HUES48 (cell line): ENCODE results near the gene PUS1.

Experiments used
- H3K27ac ChIP-seq: one replicate; pipeline ENCODE4 v1.7.0; 2013; ENCODE audit warnings: low read depth, low read length, inconsistent platforms
- H3K27me3 ChIP-seq: 2 replicates; pipeline ENCODE4 v1.6.1; 2013; ENCODE audit warnings: mild to moderate bottlenecking, low read length; ENCODE audit not compliant: control insufficient read depth, insufficient read depth
- H3K36me3 ChIP-seq: 2 replicates; pipeline ENCODE4 v1.6.1; 2013; ENCODE audit warnings: low read length; ENCODE audit not compliant: control insufficient read depth, insufficient read depth
- H3K4me1 ChIP-seq: 2 replicates; pipeline ENCODE4 v1.6.1; 2013; ENCODE audit warnings: mild to moderate bottlenecking, low read length; ENCODE audit not compliant: control insufficient read depth, insufficient read depth
- H3K4me3 ChIP-seq: 2 replicates; pipeline ENCODE4 v1.5.1; 2013; ENCODE audit warnings: mild to moderate bottlenecking, low read depth, low read length
- H3K9ac ChIP-seq: 2 replicates; pipeline ENCODE4 v1.6.1; 2013; ENCODE audit warnings: mild to moderate bottlenecking, low read depth, low read length, moderate library complexity
- H3K9me3 ChIP-seq: 2 replicates; pipeline ENCODE4 v1.6.1; 2013; ENCODE audit warnings: low read length; ENCODE audit not compliant: control insufficient read depth, insufficient read depth

Gene PUS1

DNA sequence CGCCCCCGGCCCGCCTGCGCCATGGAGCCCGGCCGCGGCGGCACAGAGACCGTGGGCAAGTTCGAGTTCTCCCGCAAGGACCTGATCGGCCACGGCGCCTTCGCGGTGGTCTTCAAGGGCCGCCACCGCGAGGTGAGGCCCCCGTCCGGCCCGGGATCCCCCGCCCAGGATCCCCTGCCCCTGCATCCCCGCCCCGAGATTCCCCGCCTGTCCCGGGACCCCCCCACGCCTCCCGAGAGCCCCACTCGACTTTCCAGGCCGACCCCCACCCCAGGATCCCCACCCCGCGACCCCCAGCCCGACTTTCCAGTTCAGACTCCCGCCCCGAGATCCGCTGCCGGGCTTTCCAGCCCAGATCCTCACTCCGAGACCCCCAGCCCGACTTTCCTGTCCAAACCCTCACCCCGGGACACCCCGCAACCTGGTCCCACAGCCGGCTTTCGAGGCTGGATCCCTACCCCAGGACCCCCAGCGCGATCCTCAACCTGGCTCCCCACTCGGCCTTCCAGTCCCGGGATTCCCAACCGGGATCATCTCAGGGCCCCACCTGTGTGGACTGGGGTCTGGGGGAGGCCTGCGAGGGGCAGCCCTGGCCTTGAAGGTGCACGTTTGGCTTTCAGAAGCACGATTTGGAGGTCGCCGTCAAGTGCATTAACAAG is 34.0 kb upstream of the PUS1 start:
- Histone ChIP-seq H3K4me1 (0 out of 2 replicates have a peak, but pooled peaks cover 8% of the 10 kb centered on the region), H3K27me3 (no peaks in the 10 kb centered on the region), H3K27ac (peak overlapping the region; percentile 93), H3K36me3 (0 out of 2 replicates have a peak, but pooled peaks cover 6% of the 10 kb centered on the region), H3K9me3 (no peaks in the 10 kb centered on the region), H3K4me3 (peak overlapping the region; percentile 72), H3K9ac (no peak overlapping the region; the same call in 1 of the 2 replicates)

DNA sequence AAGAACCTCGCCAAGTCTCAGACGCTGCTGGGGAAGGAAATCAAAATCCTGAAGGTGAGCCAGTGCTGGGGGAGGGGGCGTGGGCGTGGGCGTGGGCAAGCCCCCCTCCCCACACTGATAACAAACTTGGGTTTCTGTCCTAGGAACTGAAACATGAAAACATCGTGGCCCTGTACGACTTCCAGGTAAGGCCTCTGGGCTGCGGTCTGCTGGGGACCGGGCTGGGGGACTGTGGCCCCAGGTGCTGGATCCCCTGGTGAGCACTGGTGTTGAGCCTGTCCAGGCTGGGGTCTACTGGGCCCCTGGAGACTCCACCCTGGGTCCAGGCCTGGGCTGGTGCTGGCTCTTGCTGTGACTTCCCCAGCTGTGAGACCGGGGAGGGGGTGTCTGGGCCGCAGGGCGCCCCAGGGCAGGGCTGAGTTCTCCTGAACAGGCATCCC is 33.4 kb upstream of the PUS1 start:
- Histone ChIP-seq H3K9ac (no peak overlapping the region; the same call in 1 of the 2 replicates), H3K4me3 (peak overlapping the region; percentile 72), H3K27me3 (no peaks in the 10 kb centered on the region), H3K9me3 (no peaks in the 10 kb centered on the region), H3K36me3 (peaks cover 11% of the 10 kb centered on the region; the same call in 1 of the 2 replicates), H3K4me1 (0 out of 2 replicates have a peak, but pooled peaks cover 8% of the 10 kb centered on the region), H3K27ac (peak overlapping the region; percentile 93)

DNA sequence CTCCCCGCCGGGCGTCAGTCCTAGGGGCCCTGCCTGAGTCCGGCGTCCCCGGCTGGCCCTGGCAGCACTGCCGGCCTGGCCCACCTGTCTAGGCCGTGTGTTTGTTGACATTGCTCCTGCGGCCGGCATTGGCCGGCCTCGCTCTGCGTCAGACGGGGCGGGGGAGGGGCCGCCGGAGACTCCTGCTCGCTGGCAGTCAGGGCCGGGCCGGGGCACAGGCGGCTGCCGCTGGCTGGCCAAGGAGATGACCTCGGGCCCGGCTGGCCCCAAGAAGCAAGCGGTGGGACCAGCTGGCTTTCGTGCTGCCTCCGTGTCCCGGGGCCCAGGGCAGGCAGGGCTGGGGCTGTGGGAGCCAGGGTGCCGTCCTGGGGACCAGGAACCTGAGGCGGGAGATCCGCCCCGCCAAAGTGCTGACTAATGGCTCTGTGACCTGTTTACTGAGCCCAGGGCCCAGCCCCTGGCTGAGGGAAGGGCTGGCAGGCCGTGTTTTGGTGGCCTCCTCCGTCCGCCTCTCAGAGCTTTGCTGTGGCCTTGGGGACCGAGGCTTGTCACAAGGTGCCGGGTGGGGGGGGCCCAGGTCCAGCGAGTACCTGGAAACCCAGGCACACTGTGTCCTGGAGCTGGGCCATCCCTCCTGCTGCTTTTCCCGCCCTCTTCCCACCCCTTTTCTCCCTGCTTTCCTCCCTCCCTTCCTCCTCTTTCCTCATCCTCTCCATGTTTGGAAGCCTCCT is 32.8 kb upstream of the PUS1 start:
- no peaks in the 10 kb centered on the region for H3K9me3 ChIP-seq
- H3K36me3 ChIP-seq = peaks cover 11% of the 10 kb centered on the region; the same call in 1 of the 2 replicates
- H3K27me3 ChIP-seq = no peaks in the 10 kb centered on the region
- H3K4me1 ChIP-seq = 0 out of 2 replicates have a peak, but pooled peaks cover 8% of the 10 kb centered on the region
- peak overlapping the region; percentile 72 for H3K4me3 ChIP-seq
- peak overlapping the region; percentile 93 for H3K27ac ChIP-seq
- peak overlapping the region; percentile 52; the same call in 1 of the 2 replicates for H3K9ac ChIP-seq

DNA sequence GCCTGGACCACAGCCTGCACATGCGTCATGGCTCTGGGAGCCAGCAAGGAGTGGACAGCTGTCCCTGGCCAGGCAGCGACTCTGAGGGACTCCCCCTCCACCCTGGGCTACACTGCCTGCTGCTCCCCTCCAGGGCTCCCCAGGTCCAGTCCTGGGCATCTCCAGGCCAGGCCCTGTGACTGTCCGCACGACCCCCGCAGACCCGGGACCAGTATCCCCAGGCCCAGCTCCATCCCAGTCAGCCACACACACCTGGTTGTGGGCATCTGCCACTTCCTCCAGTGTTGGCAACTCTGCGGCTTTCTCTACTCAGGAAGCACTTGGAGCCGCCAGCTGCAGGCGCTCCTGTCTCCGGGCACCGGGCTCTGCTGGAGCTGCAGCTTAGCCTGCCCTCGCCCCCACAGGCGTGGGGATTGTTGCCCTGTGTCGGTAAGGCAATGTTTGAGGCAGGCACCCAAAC is 32.2 kb upstream of the PUS1 start:
- no peaks in the 10 kb centered on the region for H3K27me3 ChIP-seq
- H3K9ac ChIP-seq = no peak overlapping the region
- H3K27ac ChIP-seq = peak overlapping the region; percentile 93
- H3K36me3 ChIP-seq = peaks cover 11% of the 10 kb centered on the region; the same call in 1 of the 2 replicates
- peak overlapping the region; percentile 72; the same call in 1 of the 2 replicates for H3K4me3 ChIP-seq
- 0 out of 2 replicates have a peak, but pooled peaks cover 10% of the 10 kb centered on the region for H3K4me1 ChIP-seq
- H3K9me3 ChIP-seq = no peaks in the 10 kb centered on the region

DNA sequence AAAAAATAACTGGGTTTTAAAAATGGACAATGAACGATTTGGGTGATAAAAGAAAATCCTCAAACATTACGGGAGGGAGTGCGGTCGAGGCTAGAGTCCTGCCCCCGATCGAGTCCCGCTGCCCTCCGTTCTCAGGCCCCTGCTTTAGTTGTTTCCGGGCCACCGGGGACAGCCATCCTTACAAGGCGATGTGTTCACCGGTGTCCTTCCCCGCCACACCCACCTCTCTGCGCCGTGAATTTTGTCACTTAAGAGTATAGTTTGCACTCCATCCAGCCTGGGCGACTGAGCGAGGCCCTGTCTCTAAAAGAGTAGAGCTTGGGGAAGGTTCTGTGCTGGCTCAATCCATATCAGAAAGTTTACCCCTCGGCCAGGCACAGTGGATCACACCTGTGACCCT is 31.8 kb upstream of the PUS1 start:
- H3K9ac ChIP-seq = no peak overlapping the region

DNA sequence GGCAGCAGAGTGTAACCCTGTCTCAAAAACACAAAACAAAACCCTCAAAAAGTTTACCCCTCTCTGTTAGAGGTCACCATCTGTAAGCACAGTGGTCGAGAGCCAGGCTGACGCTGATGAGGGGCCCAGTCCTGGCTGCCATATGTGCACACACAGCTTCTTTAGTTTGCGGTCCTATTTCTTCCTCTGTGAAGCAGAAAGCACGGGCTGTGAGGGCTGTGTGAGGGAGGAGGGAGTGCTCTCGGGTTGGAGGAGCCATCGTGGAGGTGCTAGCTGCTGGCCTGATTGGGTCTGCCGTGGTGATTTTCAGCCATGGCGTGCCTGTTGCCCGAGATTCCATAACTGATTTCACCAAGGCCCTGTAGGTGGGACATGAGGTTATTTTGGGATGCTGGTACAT is 31.2 kb upstream of the PUS1 start:
- 0 out of 2 replicates have a peak, but pooled peaks cover 10% of the 10 kb centered on the region for H3K4me1 ChIP-seq
- no peak overlapping the region for H3K27ac ChIP-seq

More for the DNA sequence above, 31.8 kb upstream of the PUS1 start:
- H3K4me1 ChIP-seq = 0 out of 2 replicates have a peak, but pooled peaks cover 10% of the 10 kb centered on the region
- H3K27me3 ChIP-seq = no peaks in the 10 kb centered on the region
- H3K27ac ChIP-seq = no peak overlapping the region
- H3K9me3 ChIP-seq = no peaks in the 10 kb centered on the region
- H3K4me3 ChIP-seq = no peak overlapping the region
- peaks cover 11% of the 10 kb centered on the region; the same call in 1 of the 2 replicates for H3K36me3 ChIP-seq

DNA sequence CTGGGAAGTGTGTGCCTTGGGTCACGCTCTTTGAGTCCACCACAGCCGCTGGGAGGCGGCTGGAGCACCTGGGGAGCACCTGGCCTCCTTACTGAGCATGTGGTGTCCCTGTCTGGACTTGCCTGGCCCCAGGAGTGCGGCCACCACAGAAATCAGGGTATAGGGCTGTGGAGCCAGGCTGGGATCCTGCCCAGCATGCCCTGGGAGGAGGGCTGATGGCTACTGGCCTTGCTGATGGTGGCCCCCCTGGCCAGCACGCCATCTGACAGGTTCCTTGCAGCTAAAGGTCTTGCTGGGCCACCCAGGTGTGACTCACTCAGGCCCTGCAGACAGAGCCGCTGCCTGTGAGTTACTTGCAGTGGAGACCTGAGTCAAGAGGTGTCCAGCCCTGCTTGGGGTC is 28.7 kb upstream of the PUS1 start:
- Histone ChIP-seq H3K27ac (no peak overlapping the region), H3K4me1 (0 out of 2 replicates have a peak, but pooled peaks cover 10% of the 10 kb centered on the region), H3K9ac (no peak overlapping the region), H3K4me3 (no peak overlapping the region), H3K36me3 (peaks cover 11% of the 10 kb centered on the region; the same call in 1 of the 2 replicates), H3K27me3 (no peaks in the 10 kb centered on the region), H3K9me3 (no peaks in the 10 kb centered on the region)

More for the DNA sequence above, 31.2 kb upstream of the PUS1 start:
- no peaks in the 10 kb centered on the region for H3K9me3 ChIP-seq
- no peak overlapping the region for H3K9ac ChIP-seq
- H3K36me3 ChIP-seq = peaks cover 11% of the 10 kb centered on the region; the same call in 1 of the 2 replicates
- H3K27me3 ChIP-seq = no peaks in the 10 kb centered on the region
- H3K4me3 ChIP-seq = no peak overlapping the region

DNA sequence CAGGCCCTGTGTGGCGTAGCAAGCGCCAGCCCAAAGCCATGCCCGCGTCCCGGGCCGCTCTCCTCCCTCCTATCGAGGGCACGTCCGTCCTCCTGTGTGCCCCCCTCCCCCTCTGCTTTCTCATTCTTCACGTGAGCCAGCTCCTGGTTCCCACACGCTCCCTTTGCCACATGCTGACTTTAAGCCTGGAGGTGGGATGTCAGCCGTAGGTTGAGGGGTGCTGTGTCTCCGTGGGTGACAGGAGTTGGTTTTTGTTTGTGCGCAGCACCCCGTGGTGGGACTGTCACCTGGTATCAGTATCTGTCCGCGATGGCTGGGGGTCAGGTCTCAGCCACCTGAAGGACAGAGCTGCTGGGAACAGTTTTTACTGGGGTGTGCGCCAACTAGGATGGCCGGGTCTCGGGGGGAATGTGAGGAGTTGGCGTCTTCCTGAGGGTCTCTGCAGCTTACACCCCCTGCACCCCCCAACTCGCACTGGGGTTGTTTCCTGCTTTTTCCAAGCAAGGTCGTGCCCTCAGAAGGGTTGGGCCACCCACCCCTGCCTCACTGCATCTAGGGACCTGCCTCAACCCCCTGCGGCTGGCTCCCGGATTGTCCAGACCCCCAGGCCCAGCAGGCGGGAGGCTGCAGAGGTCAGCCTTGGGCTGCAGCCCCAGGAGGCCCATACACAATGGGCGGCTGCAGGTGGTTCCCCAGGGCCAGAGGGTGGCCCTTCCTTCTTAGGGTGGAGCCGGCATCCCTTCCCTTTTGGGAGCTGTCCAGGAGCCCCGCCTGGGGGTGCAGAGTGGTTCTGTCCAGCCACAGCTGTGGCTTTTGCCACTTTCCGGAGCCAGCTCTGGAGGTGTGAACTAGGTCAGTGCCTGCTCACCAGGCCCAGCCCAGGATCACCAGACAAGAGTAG is 27.4 kb upstream of the PUS1 start:
- no peaks in the 10 kb centered on the region for H3K27me3 ChIP-seq
- no peaks in the 10 kb centered on the region for H3K9me3 ChIP-seq
- no peak overlapping the region for H3K4me3 ChIP-seq
- peaks cover 11% of the 10 kb centered on the region; the same call in 1 of the 2 replicates for H3K36me3 ChIP-seq
- no peak overlapping the region for H3K27ac ChIP-seq
- H3K9ac ChIP-seq = no peak overlapping the region
- H3K4me1 ChIP-seq = 0 out of 2 replicates have a peak, but pooled peaks cover 4% of the 10 kb centered on the region

DNA sequence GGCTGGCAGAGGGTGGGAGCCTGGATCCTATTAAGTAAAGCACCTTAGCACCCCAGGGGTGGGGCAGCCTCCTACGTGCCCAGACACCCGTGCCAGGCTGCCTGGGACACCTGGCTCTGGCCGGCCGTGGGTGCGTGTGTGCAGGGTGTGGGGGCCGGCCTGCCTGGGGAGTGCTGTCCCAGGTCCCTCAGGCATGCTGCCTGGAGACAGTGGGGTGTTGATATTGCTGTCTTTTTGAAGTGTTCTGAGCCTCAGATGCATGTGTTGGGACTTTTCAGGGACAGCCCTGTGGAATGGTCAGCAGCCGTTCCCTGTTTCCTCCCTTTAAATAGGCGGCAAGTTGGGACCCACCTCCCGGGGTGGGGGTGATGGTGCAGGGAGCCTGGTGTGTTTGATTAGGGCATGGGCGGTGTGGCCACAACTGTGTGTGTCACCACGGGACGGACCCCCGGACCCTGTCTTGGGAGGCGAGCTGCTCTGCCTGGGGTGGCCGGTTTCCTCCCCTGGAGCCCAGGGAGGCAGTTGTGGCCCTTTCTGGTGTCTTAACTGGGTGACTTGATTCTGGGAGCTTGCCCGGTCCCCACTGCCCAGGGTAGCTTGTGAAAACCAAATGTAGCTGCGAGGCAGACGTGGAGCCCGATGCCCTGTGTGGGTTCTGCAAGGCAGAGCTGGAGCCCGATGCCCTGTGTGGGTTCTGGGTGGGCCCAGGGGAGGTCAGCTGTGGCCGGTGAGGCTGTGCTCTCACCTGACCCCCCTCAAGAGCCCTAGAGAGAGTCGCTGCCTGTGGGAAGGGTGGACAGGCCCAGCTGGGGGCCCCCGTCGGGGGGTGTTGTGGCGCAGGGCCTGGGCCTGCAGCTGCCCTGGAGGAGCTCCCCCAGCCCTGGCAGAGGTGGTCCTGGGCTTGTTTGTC is 26.5 kb upstream of the PUS1 start:
- Histone ChIP-seq H3K36me3 (peaks cover 7% of the 10 kb centered on the region; the same call in 1 of the 2 replicates), H3K9ac (no peak overlapping the region), H3K4me3 (no peak overlapping the region), H3K4me1 (0 out of 2 replicates have a peak, but pooled peaks cover 2% of the 10 kb centered on the region), H3K27ac (no peak overlapping the region), H3K27me3 (no peaks in the 10 kb centered on the region), H3K9me3 (no peaks in the 10 kb centered on the region)
